Progenitor cell of endocrine pancreas (in vitro differentiated cells): ENCODE data around the gene MBP. TPM values are rescaled to one million over a fixed set of nuclear protein-coding genes. Genes with fewer than 3 reads are reported as not detected.

Experiments
- DNase-seq: peaks from one replicate; pipeline ENCODE4 v3.0.0; 2021; ENCODE audit warnings: low spot score; ENCODE audit not compliant: unreplicated experiment
- H3K27ac Mint-ChIP-seq: 2 replicates; pipeline ENCODE4 v1.8.0; 2021; ENCODE audit warnings: mild to moderate bottlenecking, moderate library complexity, mixed read lengths
- H3K27me3 Mint-ChIP-seq: 2 replicates; pipeline ENCODE4 v1.8.0; 2021; ENCODE audit warnings: mixed read lengths
- H3K36me3 Mint-ChIP-seq: 2 replicates; pipeline ENCODE4 v1.8.0; 2022; ENCODE audit warnings: mixed read lengths; ENCODE audit not compliant: insufficient read depth
- H3K4me1 Mint-ChIP-seq: 2 replicates; pipeline ENCODE4 v1.8.0; 2021; ENCODE audit warnings: low read depth, mixed read lengths
- H3K4me3 Mint-ChIP-seq: 2 replicates; pipeline ENCODE4 v1.8.0; 2021; ENCODE audit warnings: low read depth, mild to moderate bottlenecking, moderate library complexity, mixed read lengths
- H3K9me3 Mint-ChIP-seq: 2 replicates; pipeline ENCODE4 v1.8.0; 2021; ENCODE audit warnings: low read depth, mixed read lengths
- CTCF ChIP-seq: fragments of 200-600 bp; sonication (generic); IDR thresholded peaks from one replicate; pipeline ENCODE4 v1.5.0; 2021; ENCODE audit warnings: antibody characterized with exemption, mild to moderate bottlenecking; ENCODE audit not compliant: unreplicated experiment
- total RNA-seq: library from RNA; stranded (reverse); gene quantifications from 2 replicates; pipeline ENCODE4 v1.2.1, GENCODE V29; 2021

MBP gene
- total RNA-seq, 1 donor from 2014 or later: 38.4 TPM

- no peak overlapping the region for H3K4me3 Mint-ChIP-seq
- no peaks in the 10 kb centered on the region for H3K9me3 Mint-ChIP-seq
- H3K36me3 Mint-ChIP-seq: peaks cover 22% of the 10 kb centered on the region
- H3K27me3 Mint-ChIP-seq: no peaks in the 10 kb centered on the region
- DNase-seq: no peak
- TF ChIP-seq CTCF: no peak
- no peak overlapping the region for H3K27ac Mint-ChIP-seq
- H3K4me1 Mint-ChIP-seq: no peaks in the 10 kb centered on the region
These were observed 93.1 kb downstream of the MBP start for GRCh38 chr18:77039196-77040130.

GRCh38 chr18:77038182-77038858, 94.3 kb downstream of the MBP start:
- Mint-ChIP-seq H3K36me3 (peaks cover 18% of the 10 kb centered on the region), H3K4me1 (no peaks in the 10 kb centered on the region), H3K27me3 (no peaks in the 10 kb centered on the region), H3K27ac (no peak overlapping the region), H3K4me3 (no peak overlapping the region), H3K9me3 (no peaks in the 10 kb centered on the region)
- no peak for DNase-seq
- TF ChIP-seq CTCF: no peak

- no peak for TF ChIP-seq CTCF
- Mint-ChIP-seq H3K27ac (no peak overlapping the region), H3K27me3 (no peaks in the 10 kb centered on the region), H3K9me3 (no peaks in the 10 kb centered on the region), H3K4me1 (no peaks in the 10 kb centered on the region), H3K4me3 (no peak overlapping the region), H3K36me3 (peaks cover 14% of the 10 kb centered on the region)
- no peak for DNase-seq
These were observed 95.0 kb downstream of the MBP start for GRCh38 chr18:77037567-77037966.

- no peak for TF ChIP-seq CTCF
- Mint-ChIP-seq H3K27me3 (no peaks in the 10 kb centered on the region), H3K36me3 (peaks cover 14% of the 10 kb centered on the region), H3K27ac (no peak overlapping the region), H3K9me3 (no peaks in the 10 kb centered on the region), H3K4me3 (no peak overlapping the region), H3K4me1 (no peaks in the 10 kb centered on the region)
- DNase-seq: no peak
These were observed 97.0 kb downstream of the MBP start for GRCh38 chr18:77035380-77036187.

GRCh38 chr18:77033575-77033974, 99.0 kb downstream of the MBP start:
- no peak for TF ChIP-seq CTCF
- H3K27ac Mint-ChIP-seq: no peak overlapping the region
- peaks cover 21% of the 10 kb centered on the region for H3K36me3 Mint-ChIP-seq
- no peak for DNase-seq
- H3K9me3 Mint-ChIP-seq: peaks cover 7% of the 10 kb centered on the region
- H3K4me3 Mint-ChIP-seq: no peak overlapping the region
- H3K27me3 Mint-ChIP-seq: no peaks in the 10 kb centered on the region
- no peaks in the 10 kb centered on the region for H3K4me1 Mint-ChIP-seq
